Anterior cingulate cortex (tissue), 58 donors: ENCODE data around the gene LRP6.
"Not testable (repeated sequence)": the region's sequence is repeated elsewhere in the genome, so short reads cannot be mapped to it uniquely, and the experiment has no call there.

Experiments used
- DNase-seq, 58 donors: peaks; one replicate each; lab custom pipeline; 2025; lab: John Stamatoyannopoulos, UW

The LRP6 gene

GRCh38 chr12:12266873-12267741, at the start of gene LRP6:
Gene LRP6, minus strand, starts transcription at chr12:12267044. Its CDS starts 309 bp downstream, at chr12:12266735.
- DNase-seq, result peak; percentile 46 to 98 (median 89)

GRCh38 chr12:12315838-12316237, 49.0 kb upstream of the LRP6 start:
- no peak for DNase-seq

- not testable (repeated sequence) for DNase-seq
Observed at GRCh38 chr12:12310695-12311094, 43.9 kb upstream of the LRP6 start.

- DNase-seq, result no peak
Observed at GRCh38 chr12:12305568-12306300, 38.9 kb upstream of the LRP6 start.

GRCh38 chr12:12302976-12303375, 36.1 kb upstream of the LRP6 start:
- no peak for DNase-seq

GRCh38 chr12:12301122-12301521, 34.3 kb upstream of the LRP6 start:
- no peak for DNase-seq

GRCh38 chr12:12297201-12297830, 30.5 kb upstream of the LRP6 start:
- no peak for DNase-seq

- DNase-seq, result peak in 13 of 58 donors; percentile 0 to 13 (median 4)
Observed at GRCh38 chr12:12294215-12295005, 27.6 kb upstream of the LRP6 start.

GRCh38 chr12:12290206-12290605, 23.4 kb upstream of the LRP6 start:
- DNase-seq, result peak in 1 of 58 donors; percentile 0

GRCh38 chr12:12286441-12286840, 19.6 kb upstream of the LRP6 start:
- DNase-seq, result no peak

GRCh38 chr12:12282761-12283425, 16.0 kb upstream of the LRP6 start:
- no peak for DNase-seq

- DNase-seq, result no peak
Observed at GRCh38 chr12:12282202-12282601, 15.4 kb upstream of the LRP6 start.

GRCh38 chr12:12281134-12281533, 14.3 kb upstream of the LRP6 start:
- DNase-seq, result no peak

- DNase-seq, result no peak
Observed at GRCh38 chr12:12278899-12279298, 12.1 kb upstream of the LRP6 start.

GRCh38 chr12:12275874-12276273, 9.0 kb upstream of the LRP6 start:
- no peak for DNase-seq

GRCh38 chr12:12273291-12273957, 6.6 kb upstream of the LRP6 start:
- DNase-seq, result no peak

- no peak for DNase-seq
Observed at GRCh38 chr12:12272869-12273268, 6.0 kb upstream of the LRP6 start.

- DNase-seq, result no peak
Observed at GRCh38 chr12:12270226-12270625, 3.4 kb upstream of the LRP6 start.

GRCh38 chr12:12267742-12268200, 927 bp upstream of the LRP6 start:
- peak in 2 of 58 donors; percentile 1 to 28 for DNase-seq
